H9 (cell line): Measurements from ENCODE around the gene MYH9. TPM values are rescaled to one million over a fixed set of nuclear protein-coding genes. Genes with fewer than 3 reads are reported as not detected.

Experiments
- DNase-seq: peaks from one replicate; pipeline ENCODE4 v3.0.0-alpha.2; 2017
- H2AFZ ChIP-seq: one replicate; pipeline ENCODE4 v1.6.1; 2013; ENCODE audit warnings: mild to moderate bottlenecking, low read length, control low read depth, moderate library complexity
- H2AK5ac ChIP-seq: 2 replicates; pipeline ENCODE4 v1.6.1; 2013; ENCODE audit warnings: low read length, control low read depth, mixed read lengths; ENCODE audit not compliant: insufficient read length
- H2BK120ac ChIP-seq: one replicate; pipeline ENCODE4 v1.6.1; 2013; ENCODE audit warnings: low read depth, mild to moderate bottlenecking, low read length, control low read depth, inconsistent platforms; ENCODE audit not compliant: poor library complexity, severe bottlenecking
- H2BK12ac ChIP-seq: 2 replicates; pipeline ENCODE4 v1.6.1; 2013; ENCODE audit warnings: low read length, control low read depth, mixed read lengths, low read depth; ENCODE audit not compliant: insufficient read length
- H2BK15ac ChIP-seq: 2 replicates; pipeline ENCODE4 v1.6.1; 2013; ENCODE audit warnings: low read depth, low read length, control low read depth
- H2BK20ac ChIP-seq: one replicate; pipeline ENCODE4 v1.6.1; 2013; ENCODE audit warnings: low read depth, mild to moderate bottlenecking, low read length, control low read depth, inconsistent platforms; ENCODE audit not compliant: poor library complexity, severe bottlenecking
- H2BK5ac ChIP-seq: 2 replicates; pipeline ENCODE4 v1.6.1; 2013; ENCODE audit warnings: low read length, control low read depth, mixed read lengths; ENCODE audit not compliant: insufficient read length
- H3K14ac ChIP-seq: 2 replicates; pipeline ENCODE4 v1.6.1; 2013; ENCODE audit warnings: low read length, control low read depth; ENCODE audit not compliant: insufficient read depth
- H3K18ac ChIP-seq: 2 replicates; pipeline ENCODE4 v1.6.1; 2013; ENCODE audit warnings: low read depth, mild to moderate bottlenecking, mixed read lengths, low read length, control low read depth; ENCODE audit not compliant: insufficient read length
- H3K23ac ChIP-seq: 2 replicates; pipeline ENCODE4 v1.6.1; 2013; ENCODE audit warnings: low read length, control low read depth, mixed read lengths, low read depth; ENCODE audit not compliant: insufficient read length
- H3K23me2 ChIP-seq: 2 replicates; pipeline ENCODE4 v1.6.1; 2013; ENCODE audit warnings: low read depth, mild to moderate bottlenecking, mixed read lengths, low read length, control low read depth; ENCODE audit not compliant: insufficient read length, poor library complexity, severe bottlenecking
- H3K27ac ChIP-seq: 2 replicates; pipeline ENCODE4 v1.5.1; 2013; ENCODE audit warnings: low read length, control low read depth, mixed read lengths, low read depth; ENCODE audit not compliant: insufficient read length
- H3K27me3 ChIP-seq: 2 replicates; pipeline ENCODE4 v1.6.1; 2013; ENCODE audit warnings: low read length, control low read depth, inconsistent platforms; ENCODE audit not compliant: insufficient read depth
- H3K4ac ChIP-seq: 2 replicates; pipeline ENCODE4 v1.6.1; 2013; ENCODE audit warnings: low read depth, mild to moderate bottlenecking, control low read depth, inconsistent platforms, low read length, moderate library complexity
- H3K4me1 ChIP-seq: 2 replicates; pipeline ENCODE4 v1.6.1; 2013; ENCODE audit warnings: low read length, control low read depth, inconsistent platforms; ENCODE audit not compliant: insufficient read depth
- H3K4me2 ChIP-seq: 2 replicates; pipeline ENCODE4 v1.6.1; 2013; ENCODE audit warnings: low read length, control low read depth, mixed read lengths; ENCODE audit not compliant: insufficient read length, insufficient read depth
- H3K56ac ChIP-seq: 2 replicates; pipeline ENCODE4 v1.6.1; 2013; ENCODE audit warnings: low read depth, mild to moderate bottlenecking, mixed read lengths, low read length, control low read depth; ENCODE audit not compliant: insufficient read length
- H3K79me1 ChIP-seq: 2 replicates; pipeline ENCODE4 v1.6.1; 2013; ENCODE audit warnings: low read depth, mild to moderate bottlenecking, moderate library complexity, low read length, control low read depth, inconsistent platforms; ENCODE audit not compliant: insufficient read depth, poor library complexity, severe bottlenecking
- H3K79me2 ChIP-seq: 2 replicates; pipeline ENCODE4 v1.6.1; 2013; ENCODE audit warnings: low read length, control low read depth, inconsistent platforms; ENCODE audit not compliant: insufficient read depth
- H3K9ac ChIP-seq: 2 replicates; pipeline ENCODE4 v1.6.1; 2013; ENCODE audit warnings: low read length, control low read depth, mixed read lengths; ENCODE audit not compliant: insufficient read length; ENCODE audit errors: extremely low read depth
- H3K9me3 ChIP-seq: one replicate; pipeline ENCODE4 v1.6.1; 2013; ENCODE audit warnings: low read depth, low read length, inconsistent platforms; ENCODE audit not compliant: control insufficient read depth
- H3T11ph ChIP-seq: one replicate; pipeline ENCODE4 v1.6.1; 2013; ENCODE audit warnings: mild to moderate bottlenecking, low read length, control low read depth, inconsistent platforms
- H4K20me1 ChIP-seq: one replicate; pipeline ENCODE4 v1.6.1; 2013; ENCODE audit not compliant: control insufficient read depth, insufficient read length, insufficient read depth
- H4K5ac ChIP-seq: 2 replicates; pipeline ENCODE4 v1.6.1; 2013; ENCODE audit warnings: low read depth, mild to moderate bottlenecking, mixed read lengths, low read length, control low read depth; ENCODE audit not compliant: insufficient read length
- H4K8ac ChIP-seq: replicated peaks from 2 replicates; pipeline ENCODE4 v1.6.1; 2013; ENCODE audit warnings: low read length, control low read depth, mixed read lengths, low read depth; ENCODE audit not compliant: insufficient read length
- H4K91ac ChIP-seq: 2 replicates; pipeline ENCODE4 v1.6.1; 2013; ENCODE audit warnings: low read depth, mild to moderate bottlenecking, moderate library complexity, mixed read lengths, low read length, control low read depth; ENCODE audit not compliant: insufficient read length
- H3K27ac Mint-ChIP-seq, 3 experiments: 2 replicates in 2 of 3; 3 replicates in 1 of 3; pipeline ENCODE4 v1.8.0; 2020 to 2021; ENCODE audit warnings: mixed read lengths in 3 of 3, mild to moderate bottlenecking in 1 of 3, moderate library complexity in 1 of 3
- H3K27me3 Mint-ChIP-seq: 2 replicates; pipeline ENCODE4 v1.8.0; 2021; ENCODE audit warnings: low read depth, mild to moderate bottlenecking, moderate library complexity, mixed read lengths
- H3K36me3 Mint-ChIP-seq, 3 experiments: 2 replicates in 2 of 3; 3 replicates in 1 of 3; pipeline ENCODE4 v1.8.0; 2020 to 2021; ENCODE audit warnings: low read depth in 3 of 3, mixed read lengths in 3 of 3; ENCODE audit not compliant: insufficient read depth in 1 of 3
- H3K4me1 Mint-ChIP-seq, 2 experiments: 2 replicates each; pipeline ENCODE4 v1.8.0; 2020; ENCODE audit warnings: mixed read lengths in 2 of 2
- H3K4me3 Mint-ChIP-seq, 2 experiments: 2 replicates in 1 of 2; 3 replicates in 1 of 2; pipeline ENCODE4 v1.8.0; 2020 to 2021; ENCODE audit warnings: mild to moderate bottlenecking in 2 of 2, mixed read lengths in 2 of 2, moderate library complexity in 1 of 2
- H3K9me3 Mint-ChIP-seq, 2 experiments: 2 replicates in 1 of 2; 3 replicates in 1 of 2; pipeline ENCODE4 v1.8.0; 2020; ENCODE audit warnings: mild to moderate bottlenecking in 2 of 2, mixed read lengths in 2 of 2, moderate library complexity in 1 of 2
- WGBS: extraction: QIAGEN DNeasy Blood & Tissue Kit; methylation state at CpG from one replicate; pipeline ENCODE4 v1.1.7; 2013; ENCODE audit warnings: missing lambda C conversion rate, low lambda C conversion rate, mixed read lengths; ENCODE audit not compliant: insufficient read length; ENCODE audit errors: extremely low coverage; 5-methylcytosine and 5-hydroxymethylcytosine counted together
- total RNA-seq: library from RNA; stranded (reverse); gene quantifications from 2 replicates; pipeline ENCODE4 v1.2.1, GENCODE V29; 2021
- TF ChIP-seq, protein P1 (sequence below): fragments of 200-600 bp; sonication (generic); conservative IDR thresholded peaks from 3 replicates; pipeline ENCODE4 v1.8.0; 2021; ENCODE audit warnings: antibody characterized with exemption, mild to moderate bottlenecking

MYH9 gene
- total RNA-seq, 1 experiment from 2014 or later: 266 TPM

DNA sequence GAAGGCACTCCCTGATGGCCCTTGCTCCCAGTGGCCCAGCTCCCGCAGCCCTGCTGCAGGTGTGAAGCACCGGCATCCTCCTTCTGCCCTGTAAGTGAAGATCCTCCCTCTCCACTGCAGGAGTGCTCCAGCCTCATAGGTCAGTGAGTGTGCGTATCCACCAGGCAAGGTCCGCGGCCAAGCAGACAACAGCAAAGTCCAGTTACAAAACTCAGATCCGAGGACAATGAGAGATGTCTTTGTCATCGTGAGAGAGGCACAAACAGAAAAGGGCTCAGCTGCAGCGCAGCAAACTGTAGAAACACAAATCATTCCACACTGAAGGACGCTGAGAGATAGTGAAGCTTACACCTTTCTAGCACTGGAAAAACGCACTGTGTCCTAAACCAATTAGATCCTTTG is 46.1 kb downstream of the MYH9 start:
- Histone ChIP-seq H2BK12ac (no peak overlapping the region), H2AK5ac (no peak overlapping the region), H2BK15ac (no peak overlapping the region), H3K4me2 (no peak overlapping the region), H3K9ac (no peak overlapping the region), H4K5ac (no peak overlapping the region), H4K20me1 (no peaks in the 10 kb centered on the region), H3K79me2 (peaks cover 7% of the 10 kb centered on the region; the same call in 1 of the 2 replicates), H3K79me1 (peaks cover 8% of the 10 kb centered on the region), H3T11ph (no peak overlapping the region), H3K14ac (no peak overlapping the region; the same call in 1 of the 2 replicates), H2BK5ac (no peak overlapping the region), H3K23me2 (no peaks in the 10 kb centered on the region), H2BK120ac (no peak overlapping the region), H3K18ac (no peak overlapping the region), H3K27me3 (no peaks in the 10 kb centered on the region), H3K27ac (no peak overlapping the region), H2AFZ (no peak overlapping the region), H3K4me1 (no peaks in the 10 kb centered on the region; the same call in 1 of the 2 replicates), H4K8ac (no peak overlapping the region), H3K23ac (no peak overlapping the region), H4K91ac (no peak overlapping the region), H2BK20ac (no peak overlapping the region), H3K56ac (no peak overlapping the region), H3K9me3 (no peaks in the 10 kb centered on the region), H3K4ac (no peak overlapping the region)
- peak overlapping the region; percentile 58 to 90 (median 88) for H3K27ac Mint-ChIP-seq
- TF ChIP-seq, protein P1, sequence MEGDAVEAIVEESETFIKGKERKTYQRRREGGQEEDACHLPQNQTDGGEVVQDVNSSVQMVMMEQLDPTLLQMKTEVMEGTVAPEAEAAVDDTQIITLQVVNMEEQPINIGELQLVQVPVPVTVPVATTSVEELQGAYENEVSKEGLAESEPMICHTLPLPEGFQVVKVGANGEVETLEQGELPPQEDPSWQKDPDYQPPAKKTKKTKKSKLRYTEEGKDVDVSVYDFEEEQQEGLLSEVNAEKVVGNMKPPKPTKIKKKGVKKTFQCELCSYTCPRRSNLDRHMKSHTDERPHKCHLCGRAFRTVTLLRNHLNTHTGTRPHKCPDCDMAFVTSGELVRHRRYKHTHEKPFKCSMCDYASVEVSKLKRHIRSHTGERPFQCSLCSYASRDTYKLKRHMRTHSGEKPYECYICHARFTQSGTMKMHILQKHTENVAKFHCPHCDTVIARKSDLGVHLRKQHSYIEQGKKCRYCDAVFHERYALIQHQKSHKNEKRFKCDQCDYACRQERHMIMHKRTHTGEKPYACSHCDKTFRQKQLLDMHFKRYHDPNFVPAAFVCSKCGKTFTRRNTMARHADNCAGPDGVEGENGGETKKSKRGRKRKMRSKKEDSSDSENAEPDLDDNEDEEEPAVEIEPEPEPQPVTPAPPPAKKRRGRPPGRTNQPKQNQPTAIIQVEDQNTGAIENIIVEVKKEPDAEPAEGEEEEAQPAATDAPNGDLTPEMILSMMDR: no peak
- H3K4me3 Mint-ChIP-seq: no peak overlapping the region; a peak in 1 of 5 replicates
- WGBS: no CpG with 5 or more reads among the region's 10 CpGs
- H3K9me3 Mint-ChIP-seq: no peaks in the 10 kb centered on the region
- no peak for DNase-seq
- H3K4me1 Mint-ChIP-seq: peaks cover 29 to 40% of the 10 kb centered on the region in 2 experiments
- H3K36me3 Mint-ChIP-seq: peaks cover 46 to 86% (median 50%) of the 10 kb centered on the region in 3 experiments
- no peaks in the 10 kb centered on the region for H3K27me3 Mint-ChIP-seq
